Measurements from ENCODE around the gene DDX51. TPM values are rescaled to one million over a fixed set of nuclear protein-coding genes. Genes with fewer than 3 reads are reported as not detected.
A peak's percentile ranks its signal among the peaks of the same experiment; 100 is the strongest.

The DDX51 gene
- total and polyA plus RNA-seq, 2 experiments from 2014 or later, result 3.7 to 7.5 TPM

- Histone ChIP-seq H3K27me3 (replicated peaks; ENCODE audit: insufficient read depth) (no peaks in the 10 kb centered on the region), H3F3A (ENCODE audit: insufficient read depth) (no peaks in the 10 kb centered on the region), H3K27ac (no peak overlapping the region), H4K20me1 (ENCODE audit: insufficient read depth) (no peaks in the 10 kb centered on the region), H3K9me2 (ENCODE audit: insufficient read depth) (no peaks in the 10 kb centered on the region), H2AFZ (no peak overlapping the region), H3K79me2 (ENCODE audit: insufficient read depth) (peaks cover 20% of the 10 kb centered on the region), H3K4me2 (ENCODE audit: unreplicated experiment) (no peak overlapping the region), H3K9me3 (ENCODE audit: low read depth) (no peaks in the 10 kb centered on the region), H3K4me1 (ENCODE audit: insufficient read depth) (peaks cover 5% of the 10 kb centered on the region; the same call in 1 of the 2 replicates), H3K9ac (no peak overlapping the region), H3K36me3 (ENCODE audit: low read depth) (no peaks in the 10 kb centered on the region), H3K4me3 (no peak overlapping the region)
- WGBS, 2 experiments (ENCODE audit: low coverage in 1 of 2, low lambda C conversion rate in 2 of 2, missing lambda C conversion rate in 2 of 2), result 95 to 96% methylated on average over 35 to 38 of the region's 38 CpGs
- DNase-seq, result no peak
- in situ Hi-C loops (cut with MboI), result no loop called here
- TF ChIP-seq EZH2 (IDR thresholded peaks at IDR 0.05; ENCODE audit: insufficient read depth, poor library complexity, severe bottlenecking) (no peak), EZH2phosphoT487 (IDR thresholded peaks at IDR 0.05; ENCODE audit: insufficient read depth, low read depth) (no peak)
Observed at GRCh38 chr12:132147423-132148367, 3.6 kb upstream of the DDX51 start.

DNA sequence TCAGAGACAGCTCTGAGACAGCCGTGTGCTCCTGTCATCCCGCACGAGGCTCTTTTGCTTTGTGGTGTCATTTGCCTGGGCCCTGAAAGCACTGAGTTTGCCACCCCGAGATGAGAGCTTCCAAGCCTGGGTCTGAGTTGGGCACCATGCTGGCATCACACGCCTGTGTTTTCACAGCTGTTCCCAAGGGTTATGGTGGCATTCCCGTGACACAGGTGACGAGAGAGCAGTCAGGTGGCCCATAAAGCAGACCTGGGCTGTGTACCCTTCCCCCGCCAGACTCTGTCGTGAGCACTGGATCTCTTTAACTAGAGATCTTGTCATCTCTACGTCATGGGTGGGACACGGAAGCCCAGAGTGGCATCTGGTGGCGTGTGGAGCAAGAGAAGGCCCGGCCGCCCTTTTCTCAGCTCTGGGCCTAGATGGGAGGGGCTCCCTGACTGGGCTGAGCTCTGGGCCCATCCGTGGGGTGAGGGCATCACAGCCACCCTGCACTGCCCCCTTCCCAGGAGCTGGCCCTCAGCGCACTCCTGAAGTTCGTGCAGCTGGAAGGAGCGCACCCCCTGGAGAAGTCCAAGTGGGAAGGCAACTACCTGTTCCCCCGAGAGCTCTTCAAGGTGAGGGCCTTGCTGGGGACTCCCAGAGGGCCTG, 2.8 kb upstream of the DDX51 start:
- H3F3A ChIP-seq (ENCODE audit: insufficient read depth), result no peaks in the 10 kb centered on the region
- H3K4me1 ChIP-seq (ENCODE audit: insufficient read depth), result peaks cover 5% of the 10 kb centered on the region; the same call in 1 of the 2 replicates
- in situ Hi-C loops (cut with MboI), result no loop called here
- no peak overlapping the region for H3K4me3 ChIP-seq
- H3K79me2 ChIP-seq (ENCODE audit: insufficient read depth), result peaks cover 26% of the 10 kb centered on the region
- H3K27me3 ChIP-seq (replicated peaks; ENCODE audit: insufficient read depth), result no peaks in the 10 kb centered on the region
- no peak overlapping the region for H3K4me2 ChIP-seq (ENCODE audit: unreplicated experiment)
- H2AFZ ChIP-seq, result no peak overlapping the region
- H3K27ac ChIP-seq, result no peak overlapping the region
- no peak for TF ChIP-seq EZH2phosphoT487 (IDR thresholded peaks at IDR 0.05; ENCODE audit: insufficient read depth, low read depth)
- no peak for TF ChIP-seq EZH2 (IDR thresholded peaks at IDR 0.05; ENCODE audit: insufficient read depth, poor library complexity, severe bottlenecking)
- 91 to 94% methylated on average over 19 of the region's 19 CpGs for WGBS, 2 experiments (ENCODE audit: low coverage in 1 of 2, low lambda C conversion rate in 2 of 2, missing lambda C conversion rate in 2 of 2)
- H3K9ac ChIP-seq, result no peak overlapping the region
- no peaks in the 10 kb centered on the region for H3K36me3 ChIP-seq (ENCODE audit: low read depth)
- no peaks in the 10 kb centered on the region for H3K9me3 ChIP-seq (ENCODE audit: low read depth)
- H4K20me1 ChIP-seq (ENCODE audit: insufficient read depth), result no peaks in the 10 kb centered on the region
- DNase-seq, result no peak
- H3K9me2 ChIP-seq (ENCODE audit: insufficient read depth), result no peaks in the 10 kb centered on the region

- Histone ChIP-seq H3K9me3 (ENCODE audit: low read depth) (no peaks in the 10 kb centered on the region), H2AFZ (no peak overlapping the region), H3K36me3 (ENCODE audit: low read depth) (peaks cover 2% of the 10 kb centered on the region; the same call in 1 of the 2 replicates), H4K20me1 (ENCODE audit: insufficient read depth) (no peaks in the 10 kb centered on the region), H3K4me1 (ENCODE audit: insufficient read depth) (peaks cover 5% of the 10 kb centered on the region; the same call in 1 of the 2 replicates), H3K27ac (no peak overlapping the region), H3F3A (ENCODE audit: insufficient read depth) (no peaks in the 10 kb centered on the region), H3K4me2 (ENCODE audit: unreplicated experiment) (no peak overlapping the region), H3K4me3 (no peak overlapping the region), H3K9me2 (ENCODE audit: insufficient read depth) (no peaks in the 10 kb centered on the region), H3K79me2 (ENCODE audit: insufficient read depth) (peaks cover 26% of the 10 kb centered on the region), H3K27me3 (replicated peaks; ENCODE audit: insufficient read depth) (no peaks in the 10 kb centered on the region), H3K9ac (no peak overlapping the region)
- in situ Hi-C loops (cut with MboI), result no loop called here
- WGBS, 2 experiments (ENCODE audit: low coverage in 1 of 2, low lambda C conversion rate in 2 of 2, missing lambda C conversion rate in 2 of 2), result 98 to 99% methylated on average over 21 to 24 of the region's 24 CpGs
- DNase-seq, result no peak
- TF ChIP-seq EZH2 (IDR thresholded peaks at IDR 0.05; ENCODE audit: insufficient read depth, poor library complexity, severe bottlenecking) (no peak), EZH2phosphoT487 (IDR thresholded peaks at IDR 0.05; ENCODE audit: insufficient read depth, low read depth) (no peak)
Observed at GRCh38 chr12:132146098-132146497, 2.0 kb upstream of the DDX51 start.

- peak overlapping the region; percentile 74 for H3K4me2 ChIP-seq (ENCODE audit: unreplicated experiment)
- peaks cover 5% of the 10 kb centered on the region; the same call in 1 of the 2 replicates for H3K4me1 ChIP-seq (ENCODE audit: insufficient read depth)
- peaks cover 4% of the 10 kb centered on the region; the same call in 1 of the 2 replicates for H3K36me3 ChIP-seq (ENCODE audit: low read depth)
- no peaks in the 10 kb centered on the region for H3F3A ChIP-seq (ENCODE audit: insufficient read depth)
- no peak for DNase-seq
- in situ Hi-C loops (cut with MboI), result no loop called here
- H4K20me1 ChIP-seq (ENCODE audit: insufficient read depth), result no peaks in the 10 kb centered on the region
- TF ChIP-seq EZH2 (IDR thresholded peaks at IDR 0.05; ENCODE audit: insufficient read depth, poor library complexity, severe bottlenecking), result no peak
- TF ChIP-seq EZH2phosphoT487 (IDR thresholded peaks at IDR 0.05; ENCODE audit: insufficient read depth, low read depth), result no peak
- no peak overlapping the region for H2AFZ ChIP-seq
- H3K9me3 ChIP-seq (ENCODE audit: low read depth), result no peaks in the 10 kb centered on the region
- H3K27me3 ChIP-seq (replicated peaks; ENCODE audit: insufficient read depth), result no peaks in the 10 kb centered on the region
- 71 to 89% methylated on average over 5 to 7 of the region's 7 CpGs for WGBS, 2 experiments (ENCODE audit: low coverage in 1 of 2, low lambda C conversion rate in 2 of 2, missing lambda C conversion rate in 2 of 2)
- H3K27ac ChIP-seq, result no peak overlapping the region
- H3K79me2 ChIP-seq (ENCODE audit: insufficient read depth), result peaks cover 26% of the 10 kb centered on the region
- H3K4me3 ChIP-seq, result peak overlapping the region; percentile 88
- H3K9ac ChIP-seq, result peak overlapping the region; percentile 90
- H3K9me2 ChIP-seq (ENCODE audit: insufficient read depth), result no peaks in the 10 kb centered on the region
Observed at GRCh38 chr12:132145334-132145733, 1.2 kb upstream of the DDX51 start.
